ENCODE data around the gene CACNB4. TPM values are rescaled to one million over a fixed set of nuclear protein-coding genes. Genes with fewer than 3 reads are reported as not detected.

CACNB4 gene
- total RNA-seq, 1 donor from 2014 or later = 17.3 TPM

GRCh38 chr2:152078023-152078422 is 20.8 kb downstream of the CACNB4 start:
- H3K9me3 ChIP-seq = no peaks in the 10 kb centered on the region
- no peak overlapping the region for H3K27ac ChIP-seq
- no peaks in the 10 kb centered on the region for H3K4me1 ChIP-seq
- TF ChIP-seq CTCF (IDR thresholded peaks at IDR 0.05) = no peak
- no peaks in the 10 kb centered on the region for H3K27me3 ChIP-seq (ENCODE audit: low read depth)
- intact Hi-C loops (cut with DNase I) = no loop called here
- DNase-seq (no peak), ATAC-seq (no peak)
- no peak overlapping the region for H3K4me3 ChIP-seq
- H3K36me3 ChIP-seq = no peaks in the 10 kb centered on the region

GRCh38 chr2:152075461-152076050 is 23.3 kb downstream of the CACNB4 start:
- peak; percentile 34 to 37 for ATAC-seq
- no peak for DNase-seq
- Histone ChIP-seq H3K9me3 (no peaks in the 10 kb centered on the region), H3K4me1 (no peaks in the 10 kb centered on the region), H3K27me3 (ENCODE audit: low read depth) (no peaks in the 10 kb centered on the region), H3K4me3 (no peak overlapping the region), H3K27ac (no peak overlapping the region), H3K36me3 (no peaks in the 10 kb centered on the region)
- TF ChIP-seq CTCF (IDR thresholded peaks at IDR 0.05) = no peak
- intact Hi-C loops (cut with DNase I) = no loop called here

GRCh38 chr2:152072011-152072410 is 26.8 kb downstream of the CACNB4 start:
- Histone ChIP-seq H3K27ac (no peak overlapping the region), H3K27me3 (ENCODE audit: low read depth) (no peaks in the 10 kb centered on the region), H3K4me3 (no peak overlapping the region), H3K36me3 (no peaks in the 10 kb centered on the region), H3K4me1 (no peaks in the 10 kb centered on the region), H3K9me3 (no peaks in the 10 kb centered on the region)
- intact Hi-C loops (cut with DNase I) = no loop called here
- no peak for TF ChIP-seq CTCF (IDR thresholded peaks at IDR 0.05)
- DNase-seq (no peak), ATAC-seq (no peak)

- TF ChIP-seq CTCF (IDR thresholded peaks at IDR 0.05) = no peak
- no peaks in the 10 kb centered on the region for H3K4me1 ChIP-seq
- no peak for DNase-seq
- no peak for ATAC-seq
- no peak overlapping the region for H3K4me3 ChIP-seq
- no peaks in the 10 kb centered on the region for H3K9me3 ChIP-seq
- no peaks in the 10 kb centered on the region for H3K36me3 ChIP-seq
- H3K27ac ChIP-seq = no peak overlapping the region
- intact Hi-C loops (cut with DNase I) = no loop called here
- no peaks in the 10 kb centered on the region for H3K27me3 ChIP-seq (ENCODE audit: low read depth)
Observed at GRCh38 chr2:152071518-152071917, 27.3 kb downstream of the CACNB4 start.

- Histone ChIP-seq H3K4me1 (no peaks in the 10 kb centered on the region), H3K27me3 (ENCODE audit: low read depth) (no peaks in the 10 kb centered on the region), H3K4me3 (no peak overlapping the region), H3K36me3 (no peaks in the 10 kb centered on the region), H3K27ac (no peak overlapping the region), H3K9me3 (no peaks in the 10 kb centered on the region)
- ATAC-seq (no peak), DNase-seq (no peak)
- no peak for TF ChIP-seq CTCF (IDR thresholded peaks at IDR 0.05)
- intact Hi-C loops (cut with DNase I) = no loop called here
Observed at GRCh38 chr2:152071092-152071491, 27.8 kb downstream of the CACNB4 start.
